B cell (primary cell): ENCODE results near the gene ZC3H7B.

Experiments used
- EZH2 ChIP-seq: IDR thresholded peaks from 2 replicates; pipeline ENCODE4 v1.6.1; 2012; ENCODE audit warnings: borderline replicate concordance, low read depth, mild to moderate bottlenecking, moderate library complexity, low read length; ENCODE audit not compliant: insufficient read depth, poor library complexity, severe bottlenecking
- TF ChIP-seq, protein P1 (sequence below): fragments of 200-600 bp; IDR thresholded peaks from one replicate; pipeline ENCODE4 v1.8.0; 2022; ENCODE audit warnings: antibody characterized with exemption, mild to moderate bottlenecking

DNA sequence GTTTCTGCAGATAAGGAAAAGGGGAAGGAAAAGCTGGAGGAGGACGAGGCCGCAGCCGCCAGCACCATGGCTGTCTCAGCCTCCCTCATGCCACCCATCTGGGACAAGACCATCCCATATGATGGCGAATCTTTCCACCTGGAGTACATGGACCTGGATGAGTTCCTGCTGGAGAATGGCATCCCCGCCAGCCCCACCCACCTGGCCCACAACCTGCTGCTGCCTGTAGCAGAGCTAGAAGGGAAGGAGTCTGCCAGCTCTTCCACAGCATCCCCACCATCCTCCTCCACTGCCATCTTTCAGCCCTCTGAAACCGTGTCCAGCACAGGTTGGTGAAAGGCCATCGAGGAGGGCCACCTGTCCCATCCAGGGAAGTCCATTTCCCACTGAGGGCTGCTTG lies 86.0 kb downstream of the ZC3H7B start:
- TF ChIP-seq, protein P1, sequence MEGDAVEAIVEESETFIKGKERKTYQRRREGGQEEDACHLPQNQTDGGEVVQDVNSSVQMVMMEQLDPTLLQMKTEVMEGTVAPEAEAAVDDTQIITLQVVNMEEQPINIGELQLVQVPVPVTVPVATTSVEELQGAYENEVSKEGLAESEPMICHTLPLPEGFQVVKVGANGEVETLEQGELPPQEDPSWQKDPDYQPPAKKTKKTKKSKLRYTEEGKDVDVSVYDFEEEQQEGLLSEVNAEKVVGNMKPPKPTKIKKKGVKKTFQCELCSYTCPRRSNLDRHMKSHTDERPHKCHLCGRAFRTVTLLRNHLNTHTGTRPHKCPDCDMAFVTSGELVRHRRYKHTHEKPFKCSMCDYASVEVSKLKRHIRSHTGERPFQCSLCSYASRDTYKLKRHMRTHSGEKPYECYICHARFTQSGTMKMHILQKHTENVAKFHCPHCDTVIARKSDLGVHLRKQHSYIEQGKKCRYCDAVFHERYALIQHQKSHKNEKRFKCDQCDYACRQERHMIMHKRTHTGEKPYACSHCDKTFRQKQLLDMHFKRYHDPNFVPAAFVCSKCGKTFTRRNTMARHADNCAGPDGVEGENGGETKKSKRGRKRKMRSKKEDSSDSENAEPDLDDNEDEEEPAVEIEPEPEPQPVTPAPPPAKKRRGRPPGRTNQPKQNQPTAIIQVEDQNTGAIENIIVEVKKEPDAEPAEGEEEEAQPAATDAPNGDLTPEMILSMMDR, result no peak
- no peak for TF ChIP-seq EZH2
